ENCODE measurements around the gene TRIM29.

The TRIM29 gene

DNA sequence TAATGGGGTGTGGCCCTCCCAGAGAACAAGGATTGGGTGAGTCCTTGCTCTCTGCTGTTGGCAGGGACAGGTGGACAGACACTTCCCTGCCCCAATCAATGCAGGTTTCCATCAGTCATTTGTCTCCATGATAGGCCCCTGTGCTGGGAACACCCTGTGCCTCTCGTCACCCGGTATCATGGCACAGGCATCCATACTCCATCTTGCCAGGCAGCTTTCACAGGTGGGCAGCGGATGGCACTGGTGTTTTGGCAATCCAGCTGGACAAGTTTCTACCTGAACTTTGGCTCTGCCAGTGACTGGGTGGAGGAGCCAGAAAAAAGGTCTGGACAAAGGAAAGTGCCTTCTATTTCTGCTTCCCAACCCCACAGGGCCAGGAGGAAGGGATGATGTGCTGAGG lies 47.5 kb downstream of the TRIM29 start:
- ATAC-seq, result no peak

DNA sequence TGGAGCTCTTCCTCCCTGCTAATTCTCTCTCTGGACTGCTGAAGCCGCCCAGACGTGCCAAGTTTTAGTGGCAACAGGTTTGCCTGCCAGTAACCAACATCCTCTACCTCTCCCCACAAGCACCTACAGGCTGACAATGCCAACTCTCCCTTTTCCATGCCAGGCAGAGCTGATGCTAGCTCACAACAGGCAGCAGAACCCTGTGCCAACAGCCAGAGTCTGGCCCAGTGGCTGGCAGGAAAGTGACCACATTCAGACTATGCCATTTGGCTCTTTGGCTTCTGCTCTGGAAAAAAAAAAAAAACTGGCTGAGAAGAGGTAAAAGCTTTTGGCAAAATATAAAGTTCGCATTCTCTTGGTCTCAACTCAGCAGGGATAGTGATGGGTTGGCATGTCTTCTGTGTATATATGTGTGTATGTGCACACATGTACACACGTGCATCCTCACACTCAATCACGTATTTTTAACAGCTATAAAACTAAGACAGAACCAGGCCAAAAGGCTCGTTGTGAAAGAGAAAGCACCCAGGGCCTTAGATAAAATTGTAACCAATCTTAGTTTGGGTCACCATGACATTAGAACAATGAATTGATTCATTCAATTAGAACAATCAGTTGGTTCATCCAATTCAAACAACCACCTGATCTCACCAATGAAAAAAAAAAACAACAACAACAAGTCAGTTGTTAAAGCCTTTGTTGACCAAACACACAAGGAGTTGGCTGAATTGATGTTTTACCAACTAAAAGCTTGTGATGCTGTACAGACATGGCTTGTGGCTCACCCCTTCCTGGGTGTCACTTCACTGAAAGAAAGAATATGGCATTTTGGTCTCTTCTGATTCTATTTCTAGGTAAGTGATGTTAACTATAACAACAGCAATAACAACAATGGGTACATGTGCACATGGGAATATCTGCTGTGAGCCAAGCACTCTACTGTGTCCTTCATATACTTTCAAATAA lies 48.6 kb downstream of the TRIM29 start:
- no peak for ATAC-seq
- TF ChIP-seq PPARA (CRISPR knock-in tag; IDR thresholded peaks at IDR 0.05; ENCODE audit: borderline replicate concordance) (no peak), ZFP30 (CRISPR knock-in tag; IDR thresholded peaks at IDR 0.05) (no peak), RARB (CRISPR knock-in tag; IDR thresholded peaks at IDR 0.05) (no peak), ESRRG (CRISPR knock-in tag; IDR thresholded peaks at IDR 0.05) (no peak), ZC3H10 (CRISPR knock-in tag; IDR thresholded peaks at IDR 0.05) (no peak), OSR1 (CRISPR knock-in tag; IDR thresholded peaks at IDR 0.05) (no peak), BACH2 (CRISPR knock-in tag; IDR thresholded peaks at IDR 0.05; ENCODE audit: borderline replicate concordance) (no peak), CSDC2 (CRISPR knock-in tag; IDR thresholded peaks at IDR 0.05) (no peak), ZNF70 (CRISPR knock-in tag; IDR thresholded peaks at IDR 0.05) (no peak)
- TF ChIP-seq, protein P1, sequence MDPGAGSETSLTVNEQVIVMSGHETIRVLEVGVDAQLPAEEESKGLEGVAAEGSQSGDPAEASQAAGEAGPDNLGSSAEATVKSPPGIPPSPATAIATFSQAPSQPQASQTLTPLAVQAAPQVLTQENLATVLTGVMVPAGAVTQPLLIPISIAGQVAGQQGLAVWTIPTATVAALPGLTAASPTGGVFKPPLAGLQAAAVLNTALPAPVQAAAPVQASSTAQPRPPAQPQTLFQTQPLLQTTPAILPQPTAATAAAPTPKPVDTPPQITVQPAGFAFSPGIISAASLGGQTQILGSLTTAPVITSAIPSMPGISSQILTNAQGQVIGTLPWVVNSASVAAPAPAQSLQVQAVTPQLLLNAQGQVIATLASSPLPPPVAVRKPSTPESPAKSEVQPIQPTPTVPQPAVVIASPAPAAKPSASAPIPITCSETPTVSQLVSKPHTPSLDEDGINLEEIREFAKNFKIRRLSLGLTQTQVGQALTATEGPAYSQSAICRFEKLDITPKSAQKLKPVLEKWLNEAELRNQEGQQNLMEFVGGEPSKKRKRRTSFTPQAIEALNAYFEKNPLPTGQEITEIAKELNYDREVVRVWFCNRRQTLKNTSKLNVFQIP (CRISPR knock-in tag; IDR thresholded peaks at IDR 0.05; ENCODE audit: borderline replicate concordance, low read depth), result no peak
- TF ChIP-seq, protein P2, sequence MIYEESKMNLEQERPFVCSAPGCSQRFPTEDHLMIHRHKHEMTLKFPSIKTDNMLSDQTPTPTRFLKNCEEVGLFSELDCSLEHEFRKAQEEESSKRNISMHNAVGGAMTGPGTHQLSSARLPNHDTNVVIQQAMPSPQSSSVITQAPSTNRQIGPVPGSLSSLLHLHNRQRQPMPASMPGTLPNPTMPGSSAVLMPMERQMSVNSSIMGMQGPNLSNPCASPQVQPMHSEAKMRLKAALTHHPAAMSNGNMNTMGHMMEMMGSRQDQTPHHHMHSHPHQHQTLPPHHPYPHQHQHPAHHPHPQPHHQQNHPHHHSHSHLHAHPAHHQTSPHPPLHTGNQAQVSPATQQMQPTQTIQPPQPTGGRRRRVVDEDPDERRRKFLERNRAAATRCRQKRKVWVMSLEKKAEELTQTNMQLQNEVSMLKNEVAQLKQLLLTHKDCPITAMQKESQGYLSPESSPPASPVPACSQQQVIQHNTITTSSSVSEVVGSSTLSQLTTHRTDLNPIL (CRISPR knock-in tag; IDR thresholded peaks at IDR 0.05; ENCODE audit: low read depth), result no peak

More for the DNA sequence above, 47.5 kb downstream of the TRIM29 start:
- TF ChIP-seq, protein P2 (CRISPR knock-in tag; IDR thresholded peaks at IDR 0.05; ENCODE audit: low read depth), result no peak
- TF ChIP-seq ISL1 (CRISPR knock-in tag; IDR thresholded peaks at IDR 0.05), result no peak
- TF ChIP-seq PPARA (CRISPR knock-in tag; IDR thresholded peaks at IDR 0.05; ENCODE audit: borderline replicate concordance), result no peak
- no peak for TF ChIP-seq TCF4 (CRISPR knock-in tag; IDR thresholded peaks at IDR 0.05; ENCODE audit: borderline replicate concordance)
- TF ChIP-seq GLIS3 (CRISPR knock-in tag; IDR thresholded peaks at IDR 0.05), result no peak
- no peak for TF ChIP-seq ZNF8 (CRISPR knock-in tag; IDR thresholded peaks at IDR 0.05)
- TF ChIP-seq, protein P3, sequence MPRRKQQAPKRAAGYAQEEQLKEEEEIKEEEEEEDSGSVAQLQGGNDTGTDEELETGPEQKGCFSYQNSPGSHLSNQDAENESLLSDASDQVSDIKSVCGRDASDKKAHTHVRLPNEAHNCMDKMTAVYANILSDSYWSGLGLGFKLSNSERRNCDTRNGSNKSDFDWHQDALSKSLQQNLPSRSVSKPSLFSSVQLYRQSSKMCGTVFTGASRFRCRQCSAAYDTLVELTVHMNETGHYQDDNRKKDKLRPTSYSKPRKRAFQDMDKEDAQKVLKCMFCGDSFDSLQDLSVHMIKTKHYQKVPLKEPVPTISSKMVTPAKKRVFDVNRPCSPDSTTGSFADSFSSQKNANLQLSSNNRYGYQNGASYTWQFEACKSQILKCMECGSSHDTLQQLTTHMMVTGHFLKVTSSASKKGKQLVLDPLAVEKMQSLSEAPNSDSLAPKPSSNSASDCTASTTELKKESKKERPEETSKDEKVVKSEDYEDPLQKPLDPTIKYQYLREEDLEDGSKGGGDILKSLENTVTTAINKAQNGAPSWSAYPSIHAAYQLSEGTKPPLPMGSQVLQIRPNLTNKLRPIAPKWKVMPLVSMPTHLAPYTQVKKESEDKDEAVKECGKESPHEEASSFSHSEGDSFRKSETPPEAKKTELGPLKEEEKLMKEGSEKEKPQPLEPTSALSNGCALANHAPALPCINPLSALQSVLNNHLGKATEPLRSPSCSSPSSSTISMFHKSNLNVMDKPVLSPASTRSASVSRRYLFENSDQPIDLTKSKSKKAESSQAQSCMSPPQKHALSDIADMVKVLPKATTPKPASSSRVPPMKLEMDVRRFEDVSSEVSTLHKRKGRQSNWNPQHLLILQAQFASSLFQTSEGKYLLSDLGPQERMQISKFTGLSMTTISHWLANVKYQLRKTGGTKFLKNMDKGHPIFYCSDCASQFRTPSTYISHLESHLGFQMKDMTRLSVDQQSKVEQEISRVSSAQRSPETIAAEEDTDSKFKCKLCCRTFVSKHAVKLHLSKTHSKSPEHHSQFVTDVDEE (CRISPR knock-in tag; IDR thresholded peaks at IDR 0.05), result no peak
- no peak for TF ChIP-seq ESRRG (CRISPR knock-in tag; IDR thresholded peaks at IDR 0.05)
- TF ChIP-seq ZFP30 (CRISPR knock-in tag; IDR thresholded peaks at IDR 0.05), result no peak
- no peak for TF ChIP-seq ZFP3 (CRISPR knock-in tag; IDR thresholded peaks at IDR 0.05)
- TF ChIP-seq ARNTL (CRISPR knock-in tag; IDR thresholded peaks at IDR 0.05; ENCODE audit: borderline replicate concordance, low read depth), result no peak
- TF ChIP-seq OSR1 (CRISPR knock-in tag; IDR thresholded peaks at IDR 0.05), result no peak

DNA sequence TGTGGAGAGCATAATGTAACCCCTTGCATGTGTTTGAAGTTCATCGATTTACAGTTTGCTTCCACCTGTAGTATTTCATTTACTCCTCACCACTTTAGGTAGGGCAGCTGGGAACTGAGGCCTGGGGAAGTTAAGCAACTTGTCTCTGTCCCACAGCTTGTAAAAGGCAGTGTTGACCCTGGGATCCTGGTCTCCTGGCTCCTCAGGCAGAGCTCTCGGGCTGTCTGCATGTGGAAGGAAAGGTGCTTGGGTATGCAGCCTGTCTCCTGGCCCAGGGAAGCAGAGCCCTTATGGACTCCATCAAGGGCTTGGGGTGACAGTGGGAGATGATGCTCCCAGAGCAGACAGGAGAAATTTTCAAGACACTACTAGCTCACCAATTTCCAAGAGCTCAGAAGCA lies 49.9 kb downstream of the TRIM29 start:
- TF ChIP-seq SNAI2 (CRISPR knock-in tag; IDR thresholded peaks at IDR 0.05) (no peak), PPARA (CRISPR knock-in tag; IDR thresholded peaks at IDR 0.05; ENCODE audit: borderline replicate concordance) (no peak), ESRRG (CRISPR knock-in tag; IDR thresholded peaks at IDR 0.05) (no peak), ISL1 (CRISPR knock-in tag; IDR thresholded peaks at IDR 0.05) (no peak), TCF4 (CRISPR knock-in tag; IDR thresholded peaks at IDR 0.05; ENCODE audit: borderline replicate concordance) (no peak), ZNF70 (CRISPR knock-in tag; IDR thresholded peaks at IDR 0.05) (no peak)
- TF ChIP-seq, protein P3 (CRISPR knock-in tag; IDR thresholded peaks at IDR 0.05), result no peak
- TF ChIP-seq, protein P4, sequence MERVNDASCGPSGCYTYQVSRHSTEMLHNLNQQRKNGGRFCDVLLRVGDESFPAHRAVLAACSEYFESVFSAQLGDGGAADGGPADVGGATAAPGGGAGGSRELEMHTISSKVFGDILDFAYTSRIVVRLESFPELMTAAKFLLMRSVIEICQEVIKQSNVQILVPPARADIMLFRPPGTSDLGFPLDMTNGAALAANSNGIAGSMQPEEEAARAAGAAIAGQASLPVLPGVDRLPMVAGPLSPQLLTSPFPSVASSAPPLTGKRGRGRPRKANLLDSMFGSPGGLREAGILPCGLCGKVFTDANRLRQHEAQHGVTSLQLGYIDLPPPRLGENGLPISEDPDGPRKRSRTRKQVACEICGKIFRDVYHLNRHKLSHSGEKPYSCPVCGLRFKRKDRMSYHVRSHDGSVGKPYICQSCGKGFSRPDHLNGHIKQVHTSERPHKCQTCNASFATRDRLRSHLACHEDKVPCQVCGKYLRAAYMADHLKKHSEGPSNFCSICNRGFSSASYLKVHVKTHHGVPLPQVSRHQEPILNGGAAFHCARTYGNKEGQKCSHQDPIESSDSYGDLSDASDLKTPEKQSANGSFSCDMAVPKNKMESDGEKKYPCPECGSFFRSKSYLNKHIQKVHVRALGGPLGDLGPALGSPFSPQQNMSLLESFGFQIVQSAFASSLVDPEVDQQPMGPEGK (CRISPR knock-in tag; IDR thresholded peaks at IDR 0.05; ENCODE audit: borderline replicate concordance), result no peak
- ATAC-seq, result no peak

Data from SK-N-SH treated with all-trans-retinoic acid at 6 μM for 48 hours (cell line).